GM19397 (cell line): ENCODE measurements around the gene ICAM4.
"Not testable (repeated sequence)": the region's sequence is repeated elsewhere in the genome, so short reads cannot be mapped to it uniquely, and the experiment has no call there.

Experiments
- ATAC-seq: cut with Tn5 transposase; IDR thresholded peaks from one replicate; pipeline ENCODE4 v1.9.1; 2021; ENCODE audit warnings: mild to moderate bottlenecking, moderate library complexity; ENCODE audit not compliant: unreplicated experiment

The ICAM4 gene

DNA sequence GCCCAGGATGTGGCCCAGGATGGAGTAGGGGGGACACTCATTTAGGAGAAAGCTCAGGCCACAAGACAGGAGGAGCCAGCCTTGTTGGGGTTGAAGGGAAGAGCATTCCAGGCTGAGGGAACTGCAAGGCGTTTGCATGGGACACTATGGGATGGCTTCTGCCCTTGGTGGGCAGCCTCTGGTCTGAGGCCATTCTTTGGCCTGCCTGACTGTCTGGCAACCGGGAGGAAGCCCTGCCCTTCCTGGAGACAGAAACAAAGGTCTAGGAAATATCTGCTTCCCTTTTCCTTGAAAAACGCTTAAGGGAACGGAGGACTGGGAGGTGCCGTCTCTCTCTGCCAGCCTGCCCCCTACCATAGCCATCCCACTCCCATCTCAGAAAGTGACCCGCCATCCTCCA lies 18.7 kb upstream of the ICAM4 start:
- ATAC-seq = no peak

DNA sequence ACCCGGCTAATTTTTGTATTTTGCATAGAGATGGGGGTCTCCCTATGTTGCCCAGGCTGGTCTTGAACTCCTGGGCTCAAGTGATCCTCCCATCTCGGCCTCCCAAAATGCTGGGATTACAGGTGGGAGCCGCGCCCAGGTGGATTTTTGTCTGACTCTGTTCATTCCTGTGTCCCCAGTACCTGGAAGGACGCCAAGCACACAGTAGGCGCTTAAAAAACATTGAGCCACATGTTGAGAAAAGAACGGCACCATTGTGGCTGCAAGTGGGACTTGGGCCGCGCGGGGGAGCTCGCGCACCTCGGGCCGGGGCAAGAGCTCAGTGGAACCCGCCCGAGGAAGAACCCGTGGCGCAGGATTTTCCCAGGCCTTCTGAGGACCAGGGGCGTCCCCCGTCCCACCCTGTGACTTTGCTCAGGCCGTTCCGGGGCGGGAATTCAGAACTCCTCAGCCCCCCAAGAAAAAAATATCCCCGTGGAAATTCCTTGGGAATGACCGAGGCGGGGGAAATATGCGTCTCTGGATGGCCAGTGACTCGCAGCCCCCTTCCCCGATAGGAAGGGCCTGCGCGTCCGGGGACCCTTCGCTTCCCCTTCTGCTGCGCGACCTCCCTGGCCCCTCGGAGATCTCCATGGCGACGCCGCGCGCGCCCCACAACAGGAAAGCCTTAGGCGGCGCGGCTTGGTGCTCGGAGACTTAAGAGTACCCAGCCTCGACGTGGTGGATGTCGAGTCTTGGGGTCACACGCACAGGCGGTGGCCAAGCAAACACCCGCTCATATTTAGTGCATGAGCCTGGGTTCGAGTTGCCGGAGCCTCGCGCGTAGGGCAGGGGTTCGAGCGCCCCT lies 17.2 kb upstream of the ICAM4 start:
- ATAC-seq = no peak

DNA sequence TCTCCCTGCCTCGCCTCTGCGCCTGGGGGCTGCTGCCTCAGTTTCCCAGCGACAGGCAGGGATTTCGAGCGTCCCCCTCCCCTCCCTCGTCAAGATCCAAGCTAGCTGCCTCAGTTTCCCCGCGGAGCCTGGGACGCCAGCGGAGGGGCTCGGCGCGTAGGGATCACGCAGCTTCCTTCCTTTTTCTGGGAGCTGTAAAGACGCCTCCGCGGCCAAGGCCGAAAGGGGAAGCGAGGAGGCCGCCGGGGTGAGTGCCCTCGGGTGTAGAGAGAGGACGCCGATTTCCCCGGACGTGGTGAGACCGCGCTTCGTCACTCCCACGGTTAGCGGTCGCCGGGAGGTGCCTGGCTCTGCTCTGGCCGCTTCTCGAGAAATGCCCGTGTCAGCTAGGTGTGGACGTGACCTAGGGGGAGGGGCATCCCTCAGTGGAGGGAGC lies 16.6 kb upstream of the ICAM4 start:
- ATAC-seq = no peak

DNA sequence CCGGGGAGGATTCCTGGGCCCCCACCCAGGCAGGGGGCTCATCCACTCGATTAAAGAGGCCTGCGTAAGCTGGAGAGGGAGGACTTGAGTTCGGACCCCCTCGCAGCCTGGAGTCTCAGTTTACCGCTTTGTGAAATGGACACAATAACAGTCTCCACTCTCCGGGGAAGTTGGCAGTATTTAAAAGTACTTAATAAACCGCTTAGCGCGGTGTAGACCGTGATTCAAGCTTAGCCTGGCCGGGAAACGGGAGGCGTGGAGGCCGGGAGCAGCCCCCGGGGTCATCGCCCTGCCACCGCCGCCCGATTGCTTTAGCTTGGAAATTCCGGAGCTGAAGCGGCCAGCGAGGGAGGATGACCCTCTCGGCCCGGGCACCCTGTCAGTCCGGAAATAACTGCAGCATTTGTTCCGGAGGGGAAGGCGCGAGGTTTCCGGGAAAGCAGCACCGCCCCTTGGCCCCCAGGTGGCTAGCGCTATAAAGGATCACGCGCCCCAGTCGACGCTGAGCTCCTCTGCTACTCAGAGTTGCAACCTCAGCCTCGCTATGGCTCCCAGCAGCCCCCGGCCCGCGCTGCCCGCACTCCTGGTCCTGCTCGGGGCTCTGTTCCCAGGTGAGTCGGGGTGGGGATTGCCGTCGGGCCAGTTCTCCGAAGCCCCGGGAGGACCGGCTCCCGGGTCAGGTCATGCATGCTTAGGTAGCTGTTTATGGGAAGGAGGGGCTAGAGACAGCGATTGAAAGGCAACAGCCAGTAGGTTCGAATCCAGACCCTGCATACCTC lies 15.9 kb upstream of the ICAM4 start, which contains the start of gene ICAM1:
Gene ICAM1, plus strand, starts transcription at position 505 of the 779 bp plus-strand sequence. Its CDS starts 40 bp downstream, at position 545.
- peak; percentile 48 for ATAC-seq

DNA sequence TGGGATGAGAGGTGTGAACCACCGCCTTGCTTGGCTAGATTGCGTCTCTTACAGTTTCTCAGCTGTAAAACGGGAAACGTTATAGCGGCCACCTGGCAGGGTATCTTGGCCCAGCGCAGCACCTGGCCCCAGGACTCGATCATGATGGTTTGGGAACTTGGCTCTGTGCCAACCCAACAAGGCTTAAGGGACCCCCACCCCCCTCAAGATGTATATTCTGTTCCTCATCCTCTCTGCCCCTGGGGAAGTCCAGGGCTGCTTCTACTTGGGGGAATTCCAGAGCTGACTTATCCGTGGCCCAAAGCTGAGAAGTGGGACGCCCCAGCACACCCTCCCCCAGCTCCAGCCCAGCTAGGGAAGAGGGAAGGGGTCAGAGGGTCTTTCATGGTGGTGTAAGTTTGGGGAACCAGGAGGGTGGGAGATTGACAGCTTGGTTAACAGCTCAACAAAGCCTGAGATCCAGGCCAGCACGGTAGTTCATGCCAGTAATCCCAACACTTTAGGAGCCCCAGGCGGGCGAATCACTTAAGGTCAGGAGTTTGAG lies 15.1 kb upstream of the ICAM4 start:
- ATAC-seq = peak; percentile 33

DNA sequence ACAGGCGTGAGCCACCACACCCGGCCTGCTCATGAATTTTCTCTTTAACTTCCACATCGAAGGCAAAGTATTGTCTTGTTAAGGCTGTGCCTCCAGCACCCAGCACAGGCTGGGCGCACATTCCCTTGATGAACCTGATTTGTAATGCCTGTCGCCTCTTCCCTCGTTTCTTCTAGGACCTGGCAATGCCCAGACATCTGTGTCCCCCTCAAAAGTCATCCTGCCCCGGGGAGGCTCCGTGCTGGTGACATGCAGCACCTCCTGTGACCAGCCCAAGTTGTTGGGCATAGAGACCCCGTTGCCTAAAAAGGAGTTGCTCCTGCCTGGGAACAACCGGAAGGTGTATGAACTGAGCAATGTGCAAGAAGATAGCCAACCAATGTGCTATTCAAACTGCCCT lies 12.2 kb upstream of the ICAM4 start:
- no peak for ATAC-seq

DNA sequence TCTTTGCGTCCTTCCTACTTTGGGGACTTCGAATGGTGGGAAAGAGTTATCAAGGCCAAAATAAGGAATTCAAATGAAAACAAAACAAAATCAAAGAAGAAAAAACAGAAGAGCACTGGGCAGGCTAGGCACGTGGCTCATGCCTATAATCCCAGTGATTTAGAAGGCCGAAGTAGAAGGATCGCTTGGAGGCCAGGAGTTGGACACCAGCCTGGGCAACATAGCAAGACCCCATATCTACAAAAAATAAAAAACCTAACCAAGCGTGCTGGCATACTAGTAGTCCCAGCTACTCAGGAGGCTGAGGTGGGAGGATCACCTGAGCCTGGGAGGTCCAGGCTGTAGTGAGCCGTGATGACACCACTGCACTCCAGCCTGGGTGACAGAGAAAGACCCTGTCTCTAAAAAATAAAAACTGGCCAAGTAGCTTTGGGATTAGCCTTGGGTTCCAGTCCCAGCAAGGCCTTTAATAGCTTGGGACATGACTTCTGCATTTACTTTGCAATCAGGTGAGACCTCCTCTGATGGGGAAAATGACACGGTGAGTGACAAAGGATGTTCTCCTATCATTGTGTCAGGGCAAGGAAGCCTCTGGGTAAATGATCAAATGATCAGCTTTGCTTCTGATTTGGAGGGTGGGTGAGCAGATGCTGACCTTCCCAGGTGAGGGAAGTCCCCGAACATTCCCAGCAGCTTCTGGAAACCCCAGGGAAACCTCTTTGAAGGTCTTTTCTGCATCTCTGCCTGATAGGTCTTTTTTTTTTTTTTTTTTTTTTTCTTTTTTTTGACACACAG lies 8.8 kb upstream of the ICAM4 start:
- no peak for ATAC-seq

DNA sequence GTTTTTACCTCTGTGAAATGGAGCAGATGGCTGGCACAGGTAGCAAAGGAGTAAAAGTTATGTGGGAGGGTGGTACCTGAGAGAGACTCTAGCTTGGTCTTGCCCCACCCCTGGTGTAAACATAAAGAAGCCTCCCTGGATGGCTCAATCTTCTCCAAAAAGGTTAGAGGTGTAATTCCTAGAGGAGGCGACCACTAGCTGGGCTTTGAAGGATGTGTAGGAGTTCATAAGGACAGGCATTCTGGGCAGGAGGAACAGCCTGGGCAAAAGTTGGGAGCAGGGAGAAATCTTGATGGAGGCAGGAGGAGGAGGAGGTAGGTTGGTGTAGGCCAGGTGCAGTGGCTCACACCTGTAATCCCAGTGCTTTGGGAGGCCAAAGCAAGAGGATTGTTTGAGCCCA lies 7.8 kb upstream of the ICAM4 start:
- no peak for ATAC-seq

DNA sequence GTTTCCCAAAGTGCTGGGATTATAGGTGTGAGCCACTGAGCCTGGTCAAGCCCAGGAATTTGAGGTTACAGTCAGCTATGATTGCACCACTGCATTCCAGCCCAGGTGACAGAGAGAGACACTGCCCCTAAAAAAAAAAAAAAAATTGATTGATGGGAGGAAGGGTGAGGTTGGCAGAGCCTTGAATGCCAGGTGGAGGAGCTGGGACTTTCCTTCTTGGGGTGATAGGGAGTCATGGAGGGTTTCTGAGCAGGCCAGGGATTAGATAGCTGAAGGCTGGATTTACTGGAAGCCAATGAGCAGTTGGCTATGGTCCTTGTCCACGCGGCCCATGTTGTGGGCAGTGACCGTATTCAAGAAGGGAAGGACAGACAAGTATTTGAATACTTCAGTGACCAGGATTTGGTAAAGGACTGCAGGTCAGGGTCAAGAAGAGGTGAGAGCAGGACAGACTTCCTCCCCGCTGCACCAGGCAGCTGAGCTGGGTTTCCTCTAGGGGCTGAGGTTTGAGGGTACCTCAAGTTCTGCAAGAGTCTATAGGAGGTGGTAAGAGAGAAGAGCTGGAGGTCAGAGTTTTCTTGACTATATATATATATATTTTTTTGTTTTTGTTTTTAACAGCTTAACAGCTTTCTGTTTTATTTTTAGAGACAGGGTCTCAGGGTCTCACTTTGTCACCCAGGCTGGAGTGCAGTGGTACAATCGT lies 6.9 kb upstream of the ICAM4 start:
- no peak for ATAC-seq

DNA sequence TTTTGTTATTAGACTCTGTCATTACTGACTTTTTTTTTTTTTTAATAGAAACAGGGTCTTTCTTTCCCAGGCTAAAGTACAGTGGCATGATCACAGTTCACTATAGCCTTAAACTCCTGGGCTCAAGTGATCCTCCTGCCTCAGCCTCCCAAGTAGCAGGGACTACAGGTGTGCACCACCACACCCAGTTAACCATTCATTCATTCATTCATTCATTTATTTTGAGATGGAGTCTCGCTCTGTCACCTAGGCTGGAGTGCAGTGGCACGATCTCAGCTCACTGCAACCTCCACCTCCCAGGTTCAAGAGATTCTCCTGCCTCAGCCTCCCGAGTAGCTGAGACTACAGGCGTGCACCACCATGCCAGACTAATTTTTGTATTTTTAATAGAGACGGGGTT lies 4.7 kb upstream of the ICAM4 start:
- ATAC-seq = not testable (repeated sequence)

DNA sequence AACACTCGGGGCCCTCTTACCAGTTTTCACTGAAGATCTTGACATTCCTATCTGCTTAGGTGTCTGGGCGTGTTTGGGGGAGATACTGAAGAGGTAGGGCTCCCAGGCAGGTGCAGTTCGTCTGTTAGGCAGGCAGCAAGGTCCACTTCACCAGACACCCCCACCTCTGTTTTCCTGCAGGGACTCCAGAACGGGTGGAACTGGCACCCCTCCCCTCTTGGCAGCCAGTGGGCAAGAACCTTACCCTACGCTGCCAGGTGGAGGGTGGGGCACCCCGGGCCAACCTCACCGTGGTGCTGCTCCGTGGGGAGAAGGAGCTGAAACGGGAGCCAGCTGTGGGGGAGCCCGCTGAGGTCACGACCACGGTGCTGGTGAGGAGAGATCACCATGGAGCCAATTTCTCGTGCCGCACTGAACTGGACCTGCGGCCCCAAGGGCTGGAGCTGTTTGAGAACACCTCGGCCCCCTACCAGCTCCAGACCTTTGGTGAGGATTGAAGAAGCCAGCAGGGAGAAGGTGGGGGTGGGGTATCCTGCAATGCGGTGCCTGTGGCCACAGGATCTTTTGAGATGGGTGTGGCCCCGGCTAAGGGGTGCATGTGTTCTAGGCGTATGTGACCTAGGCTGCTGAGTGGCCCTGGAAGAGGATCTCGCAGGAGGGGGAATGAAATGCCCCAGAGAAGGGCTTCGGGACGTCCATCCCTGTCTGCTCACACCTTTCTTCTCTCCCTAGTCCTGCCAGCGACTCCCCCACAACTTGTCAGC lies 3.3 kb upstream of the ICAM4 start:
- ATAC-seq = no peak

DNA sequence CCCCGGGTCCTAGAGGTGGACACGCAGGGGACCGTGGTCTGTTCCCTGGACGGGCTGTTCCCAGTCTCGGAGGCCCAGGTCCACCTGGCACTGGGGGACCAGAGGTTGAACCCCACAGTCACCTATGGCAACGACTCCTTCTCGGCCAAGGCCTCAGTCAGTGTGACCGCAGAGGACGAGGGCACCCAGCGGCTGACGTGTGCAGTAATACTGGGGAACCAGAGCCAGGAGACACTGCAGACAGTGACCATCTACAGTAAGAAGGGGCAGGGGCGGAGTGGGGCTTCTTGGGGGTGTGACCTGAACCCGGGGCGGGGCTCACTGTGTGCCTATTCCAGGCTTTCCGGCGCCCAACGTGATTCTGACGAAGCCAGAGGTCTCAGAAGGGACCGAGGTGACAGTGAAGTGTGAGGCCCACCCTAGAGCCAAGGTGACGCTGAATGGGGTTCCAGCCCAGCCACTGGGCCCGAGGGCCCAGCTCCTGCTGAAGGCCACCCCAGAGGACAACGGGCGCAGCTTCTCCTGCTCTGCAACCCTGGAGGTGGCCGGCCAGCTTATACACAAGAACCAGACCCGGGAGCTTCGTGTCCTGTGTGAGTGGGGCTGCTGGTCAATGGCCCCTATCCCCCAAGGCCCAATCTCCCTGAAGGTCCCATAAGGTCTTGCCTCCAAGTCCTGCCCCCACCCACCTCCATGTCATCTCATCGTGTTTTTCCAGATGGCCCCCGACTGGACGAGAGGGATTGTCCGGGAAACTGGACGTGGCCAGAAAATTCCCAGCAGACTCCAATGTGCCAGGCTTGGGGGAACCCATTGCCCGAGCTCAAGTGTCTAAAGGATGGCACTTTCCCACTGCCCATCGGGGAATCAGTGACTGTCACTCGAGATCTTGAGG lies 2.4 kb upstream of the ICAM4 start:
- ATAC-seq = no peak

DNA sequence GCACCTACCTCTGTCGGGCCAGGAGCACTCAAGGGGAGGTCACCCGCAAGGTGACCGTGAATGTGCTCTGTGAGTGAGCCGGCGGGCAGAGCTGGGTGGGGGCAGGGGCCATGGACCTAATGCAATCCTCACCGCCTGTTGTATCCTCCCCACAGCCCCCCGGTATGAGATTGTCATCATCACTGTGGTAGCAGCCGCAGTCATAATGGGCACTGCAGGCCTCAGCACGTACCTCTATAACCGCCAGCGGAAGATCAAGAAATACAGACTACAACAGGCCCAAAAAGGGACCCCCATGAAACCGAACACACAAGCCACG lies 1.8 kb upstream of the ICAM4 start:
- ATAC-seq = no peak

DNA sequence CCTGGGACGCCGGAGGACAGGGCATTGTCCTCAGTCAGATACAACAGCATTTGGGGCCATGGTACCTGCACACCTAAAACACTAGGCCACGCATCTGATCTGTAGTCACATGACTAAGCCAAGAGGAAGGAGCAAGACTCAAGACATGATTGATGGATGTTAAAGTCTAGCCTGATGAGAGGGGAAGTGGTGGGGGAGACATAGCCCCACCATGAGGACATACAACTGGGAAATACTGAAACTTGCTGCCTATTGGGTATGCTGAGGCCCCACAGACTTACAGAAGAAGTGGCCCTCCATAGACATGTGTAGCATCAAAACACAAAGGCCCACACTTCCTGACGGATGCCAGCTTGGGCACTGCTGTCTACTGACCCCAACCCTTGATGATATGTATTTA lies 1.4 kb upstream of the ICAM4 start:
- no peak for ATAC-seq

DNA sequence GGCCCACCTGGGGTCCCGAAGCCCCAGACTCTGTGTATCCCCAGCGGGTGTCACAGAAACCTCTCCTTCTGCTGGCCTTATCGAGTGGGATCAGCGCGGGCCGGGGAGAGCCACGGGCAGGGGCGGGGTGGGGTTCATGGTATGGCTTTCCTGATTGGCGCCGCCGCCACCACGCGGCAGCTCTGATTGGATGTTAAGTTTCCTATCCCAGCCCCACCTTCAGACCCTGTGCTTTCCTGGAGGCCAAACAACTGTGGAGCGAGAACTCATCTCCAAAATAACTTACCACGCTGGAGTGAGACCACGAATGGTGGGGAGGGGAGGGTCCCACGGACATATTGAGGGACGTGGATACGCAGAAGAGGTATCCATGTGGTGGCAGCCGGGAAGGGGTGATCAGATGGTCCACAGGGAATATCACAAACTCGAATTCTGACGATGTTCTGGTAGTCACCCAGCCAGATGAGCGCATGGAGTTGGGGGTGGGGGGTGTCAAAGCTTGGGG lies 2.0 kb downstream of the ICAM4 start:
- ATAC-seq = no peak

DNA sequence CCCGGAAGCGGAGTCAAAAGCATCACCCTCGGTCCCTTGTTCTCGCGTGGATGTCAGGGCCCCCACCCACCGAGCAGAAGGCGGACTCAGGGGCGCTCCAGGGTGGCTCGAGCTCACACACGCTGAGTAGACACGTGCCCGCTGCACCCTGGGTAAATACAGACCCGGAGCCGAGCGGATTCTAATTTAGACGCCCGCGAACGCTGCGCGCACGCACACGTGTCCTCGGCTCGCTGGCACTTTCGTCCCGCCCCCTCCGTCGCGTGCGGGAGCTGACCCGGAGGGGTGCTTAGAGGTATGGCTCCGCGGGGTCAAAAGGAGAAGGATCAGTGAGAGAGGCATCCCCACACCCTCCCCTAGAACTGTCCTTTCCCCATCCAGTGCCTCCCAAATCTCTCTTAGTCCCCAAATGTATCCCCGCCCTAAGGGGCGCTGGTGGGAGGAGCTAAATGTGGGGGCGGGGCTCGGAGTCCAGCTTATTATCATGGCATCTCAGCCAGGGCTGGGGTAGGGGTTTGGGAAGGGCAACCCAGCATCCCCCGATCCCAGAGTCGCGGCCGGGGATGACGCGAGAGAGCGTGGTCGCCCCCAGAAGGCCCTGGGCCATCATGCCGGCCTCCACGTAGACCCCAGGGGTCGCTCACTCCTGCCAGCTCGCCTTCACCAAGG lies 2.5 kb downstream of the ICAM4 start:
- ATAC-seq = no peak

DNA sequence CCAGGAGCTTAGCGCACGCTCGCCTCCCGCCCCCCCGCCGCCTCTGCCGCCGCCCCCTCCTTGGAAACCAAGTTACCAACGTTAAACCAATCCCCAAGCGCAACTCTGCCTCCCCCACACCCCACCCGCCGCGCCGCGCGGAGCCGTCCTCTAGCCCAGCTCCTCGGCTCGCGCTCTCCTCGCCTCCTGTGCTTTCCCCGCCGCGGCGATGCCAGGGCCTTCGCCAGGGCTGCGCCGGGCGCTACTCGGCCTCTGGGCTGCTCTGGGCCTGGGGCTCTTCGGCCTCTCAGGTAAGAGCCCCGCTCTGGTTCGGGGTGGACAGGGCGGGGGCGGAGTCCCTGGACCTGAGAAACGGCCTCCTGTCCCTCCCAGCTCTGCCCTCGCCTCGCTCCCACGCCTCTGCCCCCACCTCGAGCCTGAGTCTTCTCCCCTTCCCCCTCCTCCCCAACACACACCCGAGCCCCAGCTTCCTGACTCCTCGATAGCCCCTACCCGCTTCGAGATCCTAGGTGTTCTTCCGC lies 3.1 kb downstream of the ICAM4 start, which contains the start of gene ICAM5:
Gene ICAM5, plus strand, starts transcription at position 117 of the 521 bp plus-strand sequence. Its CDS starts 92 bp downstream, at position 209.
- no peak for ATAC-seq
